Stimulated activated CD8-positive, alpha-beta memory T cell treated with anti-CD3 and anti-CD28 coated beads, Interleukin-7, amount 100 ng/mL, for 1 hour (primary cell): ENCODE measurements around the gene C1orf105.
"Not testable (repeated sequence)": the region's sequence is repeated elsewhere in the genome, so short reads cannot be mapped to it uniquely, and the experiment has no call there.

Experiments used
- DNase-seq, 2 donors: peaks; one replicate each; pipeline ENCODE4 v3.0.0-alpha.2; 2020; ENCODE audit warnings: low read depth in 2 of 2

C1orf105 gene

GRCh38 chr1:172427191-172427590 is 6.7 kb downstream of the C1orf105 start:
- DNase-seq, result no peak

- DNase-seq, result no peak
Observed at GRCh38 chr1:172429331-172430127, 9.0 kb downstream of the C1orf105 start.

- DNase-seq, result no peak
Observed at GRCh38 chr1:172430128-172430454, 9.6 kb downstream of the C1orf105 start.

- no peak for DNase-seq
Observed at GRCh38 chr1:172431204-172431603, 10.7 kb downstream of the C1orf105 start.

GRCh38 chr1:172431721-172432192 is 11.3 kb downstream of the C1orf105 start:
- no peak for DNase-seq

GRCh38 chr1:172437183-172437582 is 16.7 kb downstream of the C1orf105 start:
- DNase-seq, result not testable (repeated sequence)

- DNase-seq, result no peak
Observed at GRCh38 chr1:172442404-172442803, 21.9 kb downstream of the C1orf105 start.

GRCh38 chr1:172442843-172443565 is 22.5 kb downstream of the C1orf105 start:
- DNase-seq, result no peak

GRCh38 chr1:172443666-172444453 is 23.4 kb downstream of the C1orf105 start, which contains the start of gene PIGC:
Gene PIGC, minus strand, starts transcription at chr1:172444069. Its CDS starts 1,447 bp downstream, at chr1:172442622.
- DNase-seq, result peak; percentile 78 to 85

GRCh38 chr1:172446547-172446946 is 26.1 kb downstream of the C1orf105 start:
- DNase-seq, result no peak

GRCh38 chr1:172447641-172448040 is 27.2 kb downstream of the C1orf105 start:
- no peak for DNase-seq

GRCh38 chr1:172448995-172449584 is 28.6 kb downstream of the C1orf105 start:
- DNase-seq, result no peak

- DNase-seq, result no peak
Observed at GRCh38 chr1:172449585-172450523, 29.4 kb downstream of the C1orf105 start.

- DNase-seq, result no peak
Observed at GRCh38 chr1:172450524-172450885, 30.0 kb downstream of the C1orf105 start.

- no peak for DNase-seq
Observed at GRCh38 chr1:172451002-172451443, 30.5 kb downstream of the C1orf105 start.

- no peak for DNase-seq
Observed at GRCh38 chr1:172452536-172453152, 32.2 kb downstream of the C1orf105 start.

GRCh38 chr1:172453153-172453545 is 32.7 kb downstream of the C1orf105 start:
- DNase-seq, result no peak

- no peak for DNase-seq
Observed at GRCh38 chr1:172453607-172454006, 33.1 kb downstream of the C1orf105 start.

- no peak for DNase-seq
Observed at GRCh38 chr1:172455451-172455850, 35.0 kb downstream of the C1orf105 start.

- no peak for DNase-seq
Observed at GRCh38 chr1:172456344-172456769, 35.9 kb downstream of the C1orf105 start.
